Fibroblast of mammary gland (primary cell): ENCODE data around the gene IL3RA.

Experiments used
- DNase-seq: peaks from one replicate; pipeline ENCODE4 v3.0.0-alpha.2; 2010; ENCODE audit warnings: low read depth
- H3K4me3 ChIP-seq: 2 replicates; pipeline ENCODE4 v1.5.1; 2011; ENCODE audit warnings: low read depth, mild to moderate bottlenecking, low read length, moderate library complexity; ENCODE audit not compliant: control insufficient read depth
- TF ChIP-seq, protein P1 (sequence below): conservative IDR thresholded peaks from 2 replicates; pipeline ENCODE4 v1.5.1; 2011; ENCODE audit warnings: low read depth, low read length, inconsistent platforms; ENCODE audit not compliant: control insufficient read depth, insufficient read depth

IL3RA gene

DNA sequence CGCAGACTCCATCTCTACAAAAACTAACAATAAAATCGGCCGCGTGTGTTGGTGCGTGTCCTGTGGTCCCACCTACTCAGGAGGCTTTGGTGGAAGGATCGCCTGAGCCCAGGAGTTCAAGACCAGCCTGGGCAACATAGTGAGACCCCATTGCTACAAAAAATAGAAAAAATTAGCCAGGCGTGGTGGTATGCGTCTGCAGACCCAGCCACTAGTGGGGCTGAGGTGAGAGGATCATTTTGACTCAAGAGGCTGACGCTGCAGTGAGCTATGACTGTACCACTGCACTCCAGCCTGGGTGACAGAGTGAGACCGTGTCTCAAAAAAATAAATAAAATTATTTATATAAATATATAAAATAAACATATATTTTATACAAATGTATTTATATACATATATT, 93.9 kb downstream of the IL3RA start:
- DNase-seq = no peak
- TF ChIP-seq, protein P1, sequence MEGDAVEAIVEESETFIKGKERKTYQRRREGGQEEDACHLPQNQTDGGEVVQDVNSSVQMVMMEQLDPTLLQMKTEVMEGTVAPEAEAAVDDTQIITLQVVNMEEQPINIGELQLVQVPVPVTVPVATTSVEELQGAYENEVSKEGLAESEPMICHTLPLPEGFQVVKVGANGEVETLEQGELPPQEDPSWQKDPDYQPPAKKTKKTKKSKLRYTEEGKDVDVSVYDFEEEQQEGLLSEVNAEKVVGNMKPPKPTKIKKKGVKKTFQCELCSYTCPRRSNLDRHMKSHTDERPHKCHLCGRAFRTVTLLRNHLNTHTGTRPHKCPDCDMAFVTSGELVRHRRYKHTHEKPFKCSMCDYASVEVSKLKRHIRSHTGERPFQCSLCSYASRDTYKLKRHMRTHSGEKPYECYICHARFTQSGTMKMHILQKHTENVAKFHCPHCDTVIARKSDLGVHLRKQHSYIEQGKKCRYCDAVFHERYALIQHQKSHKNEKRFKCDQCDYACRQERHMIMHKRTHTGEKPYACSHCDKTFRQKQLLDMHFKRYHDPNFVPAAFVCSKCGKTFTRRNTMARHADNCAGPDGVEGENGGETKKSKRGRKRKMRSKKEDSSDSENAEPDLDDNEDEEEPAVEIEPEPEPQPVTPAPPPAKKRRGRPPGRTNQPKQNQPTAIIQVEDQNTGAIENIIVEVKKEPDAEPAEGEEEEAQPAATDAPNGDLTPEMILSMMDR = no peak
- no peak overlapping the region for H3K4me3 ChIP-seq
